Stimulated activated CD4-positive, alpha-beta T cell treated with anti-CD3 and anti-CD28 coated beads, TNF-alpha, amount 100 ng/mL, for 24 hours (primary cell): ENCODE measurements around the gene ZPR1.
"Not testable (repeated sequence)": the region's sequence is repeated elsewhere in the genome, so short reads cannot be mapped to it uniquely, and the experiment has no call there.

ENCODE experiments used
- DNase-seq, 3 experiments: peaks; one replicate each; pipeline ENCODE4 v3.0.0-alpha.2; 2020; ENCODE audit warnings: low read depth in 3 of 3

ZPR1 gene

GRCh38 chr11:116823031-116823843 lies 35.4 kb upstream of the ZPR1 start, which contains the start of gene APOA4:
TSS of gene APOA4 (minus strand) at chr11:116823304. CDS start at chr11:116823191, 113 bp downstream.
- DNase-seq = no peak

GRCh38 chr11:116822575-116822974 lies 34.8 kb upstream of the ZPR1 start:
- DNase-seq = no peak

- no peak for DNase-seq
Measured at GRCh38 chr11:116821050-116821918, 33.5 kb upstream of the ZPR1 start.

GRCh38 chr11:116819049-116819448 lies 31.2 kb upstream of the ZPR1 start:
- DNase-seq = no peak

GRCh38 chr11:116814502-116814901 lies 26.7 kb upstream of the ZPR1 start:
- no peak for DNase-seq

- DNase-seq = no peak
Measured at GRCh38 chr11:116813781-116814471, 26.1 kb upstream of the ZPR1 start.

GRCh38 chr11:116813170-116813569 lies 25.3 kb upstream of the ZPR1 start:
- DNase-seq = no peak

- DNase-seq = no peak
Measured at GRCh38 chr11:116812109-116812508, 24.3 kb upstream of the ZPR1 start.

- no peak for DNase-seq
Measured at GRCh38 chr11:116811194-116811593, 23.4 kb upstream of the ZPR1 start.

- no peak for DNase-seq
Measured at GRCh38 chr11:116808262-116809175, 20.7 kb upstream of the ZPR1 start.

GRCh38 chr11:116807601-116808261 lies 19.9 kb upstream of the ZPR1 start:
- DNase-seq = no peak

- no peak for DNase-seq
Measured at GRCh38 chr11:116804001-116804400, 16.2 kb upstream of the ZPR1 start.

GRCh38 chr11:116801662-116802061 lies 13.8 kb upstream of the ZPR1 start:
- not testable (repeated sequence) for DNase-seq

GRCh38 chr11:116800610-116801009 lies 12.8 kb upstream of the ZPR1 start:
- DNase-seq = no peak

GRCh38 chr11:116798368-116798767 lies 10.5 kb upstream of the ZPR1 start:
- DNase-seq = no peak

GRCh38 chr11:116797816-116798215 lies 10.0 kb upstream of the ZPR1 start:
- DNase-seq = no peak

GRCh38 chr11:116796548-116796947 lies 8.7 kb upstream of the ZPR1 start:
- DNase-seq = no peak

- no peak for DNase-seq
Measured at GRCh38 chr11:116794851-116795250, 7.0 kb upstream of the ZPR1 start.

GRCh38 chr11:116793772-116794097 lies 5.9 kb upstream of the ZPR1 start:
- no peak for DNase-seq

GRCh38 chr11:116792869-116793771 lies 5.3 kb upstream of the ZPR1 start:
- DNase-seq = no peak
